NB4 (cell line): ENCODE data around the gene DNMBP.

ENCODE experiments used
- CTCF ChIP-seq: IDR thresholded peaks from one replicate; pipeline ENCODE4 v1.5.1; 2012; ENCODE audit warnings: low read depth, low read length
- POLR2A ChIP-seq: IDR thresholded peaks from 2 replicates; pipeline ENCODE4 v1.6.1; 2011; ENCODE audit warnings: mild to moderate bottlenecking; ENCODE audit not compliant: insufficient read length; ENCODE audit errors: extremely low read depth

GRCh38 chr10:99995713-99996112 lies 14.0 kb downstream of the DNMBP start:
- TF ChIP-seq CTCF (no peak), POLR2A (no peak)
